Fibroblast of mammary gland (primary cell): Measurements from ENCODE around the gene MAFF.
"Not testable (repeated sequence)": the region's sequence is repeated elsewhere in the genome, so short reads cannot be mapped to it uniquely, and the experiment has no call there.

Experiments
- DNase-seq: peaks from one replicate; pipeline ENCODE4 v3.0.0-alpha.2; 2010; ENCODE audit warnings: low read depth
- H3K4me3 ChIP-seq: 2 replicates; pipeline ENCODE4 v1.5.1; 2011; ENCODE audit warnings: low read depth, mild to moderate bottlenecking, low read length, moderate library complexity; ENCODE audit not compliant: control insufficient read depth
- CTCF ChIP-seq: conservative IDR thresholded peaks from 2 replicates; pipeline ENCODE4 v1.5.1; 2011; ENCODE audit warnings: low read depth, low read length, inconsistent platforms; ENCODE audit not compliant: control insufficient read depth, insufficient read depth

MAFF gene

GRCh38 chr22:38201711-38202436 lies at the start of gene MAFF:
Gene MAFF (plus strand): TSS chr22:38201994. CDS start chr22:38213854, 11,860 bp downstream.
- peak; percentile 96 for DNase-seq
- peak within 1 kb of the TSS; percentile 78 for H3K4me3 ChIP-seq
- TF ChIP-seq CTCF = no peak

- no peak for DNase-seq
These were observed 47.8 kb upstream of the MAFF start for GRCh38 chr22:38153821-38154562.

GRCh38 chr22:38154563-38154915 lies 47.3 kb upstream of the MAFF start:
- not testable (repeated sequence) for H3K4me3 ChIP-seq, DNase-seq

More at GRCh38 chr22:38153821-38154562, 47.8 kb upstream of the MAFF start:
- no peak overlapping the region for H3K4me3 ChIP-seq
- TF ChIP-seq CTCF = no peak

- H3K4me3 ChIP-seq = no peak overlapping the region
- TF ChIP-seq CTCF = no peak
- DNase-seq = no peak
These were observed 46.1 kb upstream of the MAFF start for GRCh38 chr22:38155703-38156102.

GRCh38 chr22:38162881-38163843 lies 38.6 kb upstream of the MAFF start:
- no peak overlapping the region for H3K4me3 ChIP-seq
- no peak for TF ChIP-seq CTCF
- DNase-seq = no peak

GRCh38 chr22:38163844-38164550 lies 37.8 kb upstream of the MAFF start:
- no peak for TF ChIP-seq CTCF
- no peak for DNase-seq
- H3K4me3 ChIP-seq = no peak overlapping the region
